Kidney capillary endothelial cell (primary cell): ENCODE results near the gene ARHGAP26.

Source experiments
- DNase-seq: peaks from one replicate; pipeline ENCODE4 v3.0.0-alpha.2; 2018; ENCODE audit warnings: low spot score

ARHGAP26 gene

GRCh38 chr5:142831009-142831383 is 60.8 kb downstream of the ARHGAP26 start:
- no peak for DNase-seq

- no peak for DNase-seq
These were observed 62.1 kb downstream of the ARHGAP26 start for GRCh38 chr5:142832263-142832662.

- DNase-seq, result no peak
These were observed 63.6 kb downstream of the ARHGAP26 start for GRCh38 chr5:142833517-142834449.

GRCh38 chr5:142834504-142834903 is 64.3 kb downstream of the ARHGAP26 start:
- no peak for DNase-seq

GRCh38 chr5:142835540-142835939 is 65.4 kb downstream of the ARHGAP26 start:
- DNase-seq, result no peak

GRCh38 chr5:142836048-142836447 is 65.9 kb downstream of the ARHGAP26 start:
- DNase-seq, result no peak

- no peak for DNase-seq
These were observed 67.0 kb downstream of the ARHGAP26 start for GRCh38 chr5:142837081-142837725.

- DNase-seq, result no peak
These were observed 68.7 kb downstream of the ARHGAP26 start for GRCh38 chr5:142838845-142839244.

- DNase-seq, result no peak
These were observed 69.7 kb downstream of the ARHGAP26 start for GRCh38 chr5:142839711-142840346.

- no peak for DNase-seq
These were observed 70.4 kb downstream of the ARHGAP26 start for GRCh38 chr5:142840575-142840974.

- DNase-seq, result no peak
These were observed 71.5 kb downstream of the ARHGAP26 start for GRCh38 chr5:142841511-142842265.

GRCh38 chr5:142842994-142843905 is 73.1 kb downstream of the ARHGAP26 start:
- no peak for DNase-seq

GRCh38 chr5:142844866-142845265 is 74.7 kb downstream of the ARHGAP26 start:
- no peak for DNase-seq

GRCh38 chr5:142845402-142845921 is 75.3 kb downstream of the ARHGAP26 start:
- peak; percentile 67 for DNase-seq

- no peak for DNase-seq
These were observed 75.8 kb downstream of the ARHGAP26 start for GRCh38 chr5:142845954-142846398.

- no peak for DNase-seq
These were observed 76.2 kb downstream of the ARHGAP26 start for GRCh38 chr5:142846406-142846805.

GRCh38 chr5:142847898-142848790 is 78.0 kb downstream of the ARHGAP26 start:
- no peak for DNase-seq

GRCh38 chr5:142849466-142849865 is 79.3 kb downstream of the ARHGAP26 start:
- no peak for DNase-seq

- DNase-seq, result no peak
These were observed 79.7 kb downstream of the ARHGAP26 start for GRCh38 chr5:142849880-142850279.

- no peak for DNase-seq
These were observed 81.6 kb downstream of the ARHGAP26 start for GRCh38 chr5:142851731-142852130.
